ENCODE results near the gene CLASP1. TPM values are rescaled to one million over a fixed set of nuclear protein-coding genes. Genes with fewer than 3 reads are reported as not detected.
"Not testable (repeated sequence)": the region's sequence is repeated elsewhere in the genome, so short reads cannot be mapped to it uniquely, and the experiment has no call there.

The CLASP1 gene
- total RNA-seq, 6 experiments from 2014 or later, result 38.2 to 49.0 (median 41.1) TPM

DNA sequence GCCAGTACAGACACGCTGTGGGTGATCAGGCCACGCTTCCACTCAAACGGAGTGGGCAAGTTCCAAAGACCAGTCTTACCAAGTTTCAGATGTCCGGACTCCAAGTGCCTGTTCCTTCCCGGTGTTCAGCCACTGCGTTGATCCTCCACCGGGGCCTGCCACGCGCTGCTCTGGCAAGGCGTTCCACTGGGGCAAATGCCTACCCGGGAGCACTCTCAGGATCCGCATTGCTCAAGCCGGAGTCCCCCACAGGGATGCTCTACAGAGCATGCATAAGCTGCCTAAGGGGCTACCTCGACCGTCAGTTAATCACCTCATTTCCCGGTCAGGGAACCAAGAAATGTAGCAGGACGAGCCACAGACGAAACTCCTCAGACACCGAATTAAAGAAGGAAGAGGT lies 37.0 kb upstream of the CLASP1 start:
- peaks cover 7% of the 10 kb centered on the region for H3K4me1 Mint-ChIP-seq (ENCODE audit: low read depth)
- peaks cover 12% of the 10 kb centered on the region for H3K27me3 Mint-ChIP-seq (ENCODE audit: insufficient read depth)
- no peak overlapping the region for H3K27ac Mint-ChIP-seq
- peaks cover 26% of the 10 kb centered on the region for H3K36me3 Mint-ChIP-seq (ENCODE audit: low read depth)
- TF ChIP-seq, protein P1, sequence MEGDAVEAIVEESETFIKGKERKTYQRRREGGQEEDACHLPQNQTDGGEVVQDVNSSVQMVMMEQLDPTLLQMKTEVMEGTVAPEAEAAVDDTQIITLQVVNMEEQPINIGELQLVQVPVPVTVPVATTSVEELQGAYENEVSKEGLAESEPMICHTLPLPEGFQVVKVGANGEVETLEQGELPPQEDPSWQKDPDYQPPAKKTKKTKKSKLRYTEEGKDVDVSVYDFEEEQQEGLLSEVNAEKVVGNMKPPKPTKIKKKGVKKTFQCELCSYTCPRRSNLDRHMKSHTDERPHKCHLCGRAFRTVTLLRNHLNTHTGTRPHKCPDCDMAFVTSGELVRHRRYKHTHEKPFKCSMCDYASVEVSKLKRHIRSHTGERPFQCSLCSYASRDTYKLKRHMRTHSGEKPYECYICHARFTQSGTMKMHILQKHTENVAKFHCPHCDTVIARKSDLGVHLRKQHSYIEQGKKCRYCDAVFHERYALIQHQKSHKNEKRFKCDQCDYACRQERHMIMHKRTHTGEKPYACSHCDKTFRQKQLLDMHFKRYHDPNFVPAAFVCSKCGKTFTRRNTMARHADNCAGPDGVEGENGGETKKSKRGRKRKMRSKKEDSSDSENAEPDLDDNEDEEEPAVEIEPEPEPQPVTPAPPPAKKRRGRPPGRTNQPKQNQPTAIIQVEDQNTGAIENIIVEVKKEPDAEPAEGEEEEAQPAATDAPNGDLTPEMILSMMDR (IDR thresholded peaks at IDR 0.05), result no peak
- no peak for DNase-seq
- H3K4me3 Mint-ChIP-seq, result no peak overlapping the region
- H3K9me3 Mint-ChIP-seq, result peaks cover 38% of the 10 kb centered on the region

DNA sequence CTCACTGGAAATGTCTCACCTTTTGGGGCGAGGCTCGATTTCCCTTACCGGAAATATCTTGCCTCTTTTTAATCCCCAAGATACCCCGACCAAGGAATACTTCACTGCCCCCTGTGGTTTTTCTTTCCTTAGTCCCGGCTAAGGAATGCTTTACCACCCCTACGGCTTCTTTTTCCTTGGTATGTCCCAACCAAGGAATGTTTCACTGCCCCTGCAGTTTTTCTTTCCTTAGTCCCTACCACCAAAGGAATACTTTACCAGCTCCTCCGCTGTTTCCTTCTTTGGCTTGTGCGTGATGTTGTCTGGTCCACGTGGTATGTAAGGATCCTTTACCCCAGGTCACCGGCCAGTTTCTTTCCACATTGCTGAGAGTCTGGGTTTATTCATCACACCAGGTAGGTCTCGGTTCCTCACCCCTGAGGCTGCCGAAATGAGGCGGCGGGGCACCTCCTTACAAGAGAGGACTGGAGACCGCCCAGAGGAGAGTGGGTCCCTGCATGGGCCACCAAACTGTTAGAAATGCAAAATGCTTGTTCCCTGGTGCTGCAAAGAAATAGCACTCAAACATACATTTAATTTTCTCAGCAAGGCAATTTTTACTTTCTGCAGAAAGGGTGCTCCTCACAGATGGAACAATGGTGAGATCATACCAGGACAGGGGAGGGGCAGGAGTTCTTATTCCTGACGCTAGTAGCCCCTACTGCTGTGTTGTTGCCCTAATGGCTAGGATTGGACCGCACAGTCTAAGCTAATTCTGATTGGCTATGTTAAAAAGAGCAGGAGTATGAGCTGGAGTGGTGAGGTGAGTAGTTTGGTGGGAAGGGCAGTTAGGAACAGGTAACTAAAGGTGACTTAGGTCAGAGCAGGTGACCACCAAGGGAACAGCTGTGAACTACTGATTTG lies 33.4 kb upstream of the CLASP1 start:
- H3K4me1 Mint-ChIP-seq (ENCODE audit: low read depth), result no peaks in the 10 kb centered on the region
- TF ChIP-seq, protein P1 (IDR thresholded peaks at IDR 0.05), result no peak
- H3K9me3 Mint-ChIP-seq, result peaks cover 54% of the 10 kb centered on the region
- H3K27ac Mint-ChIP-seq, result no peak overlapping the region
- no peak for DNase-seq
- H3K27me3 Mint-ChIP-seq (ENCODE audit: insufficient read depth), result peaks cover 7% of the 10 kb centered on the region
- no peak overlapping the region for H3K4me3 Mint-ChIP-seq
- peaks cover 35% of the 10 kb centered on the region for H3K36me3 Mint-ChIP-seq (ENCODE audit: low read depth)

DNA sequence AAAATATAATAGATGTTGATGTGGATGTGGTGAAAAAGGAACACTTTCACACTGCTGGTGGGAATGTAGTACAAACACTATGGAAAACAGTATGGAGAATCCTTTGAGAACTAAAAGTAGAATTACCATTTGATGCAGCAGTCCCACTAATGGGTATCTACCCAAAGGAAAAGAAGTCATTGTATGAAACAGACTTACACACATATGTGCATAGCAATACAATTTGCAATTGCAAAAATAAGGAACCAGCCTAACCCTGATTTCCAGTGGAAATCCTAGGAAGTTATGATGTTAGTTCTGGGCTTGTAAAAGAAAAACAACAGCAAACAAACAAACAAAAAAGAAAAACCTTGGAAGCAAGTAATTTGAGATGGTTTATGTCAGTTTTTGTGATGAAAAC lies 28.6 kb upstream of the CLASP1 start:
- H3K27me3 Mint-ChIP-seq (ENCODE audit: insufficient read depth), result peaks cover 5% of the 10 kb centered on the region
- peaks cover 22% of the 10 kb centered on the region for H3K36me3 Mint-ChIP-seq (ENCODE audit: low read depth)
- H3K27ac Mint-ChIP-seq, result no peak overlapping the region
- H3K4me1 Mint-ChIP-seq (ENCODE audit: low read depth), result no peaks in the 10 kb centered on the region
- H3K9me3 Mint-ChIP-seq, result peaks cover 69% of the 10 kb centered on the region
- DNase-seq, result no peak
- TF ChIP-seq, protein P1 (IDR thresholded peaks at IDR 0.05), result no peak
- no peak overlapping the region for H3K4me3 Mint-ChIP-seq

DNA sequence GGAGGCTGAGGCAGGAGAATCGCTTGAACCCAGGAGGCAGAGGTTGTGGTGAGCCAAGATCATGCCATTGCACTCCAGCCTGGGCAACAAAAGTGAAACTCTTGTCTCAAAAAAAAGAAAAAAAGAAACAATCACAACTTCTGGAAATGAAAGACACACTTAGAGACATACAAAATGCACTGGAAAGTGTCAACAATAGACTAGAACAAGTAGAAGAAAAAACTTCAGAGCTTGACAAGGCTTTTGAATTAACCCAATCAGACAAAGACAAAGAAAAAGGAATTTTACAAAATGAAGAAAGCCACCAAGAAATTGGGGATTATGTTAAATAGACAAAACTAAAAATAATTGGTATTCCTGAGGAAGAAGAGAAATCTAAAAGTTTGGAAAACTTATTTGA lies 22.4 kb upstream of the CLASP1 start:
- not testable (repeated sequence) for DNase-seq; H3K27me3 Mint-ChIP-seq (ENCODE audit: insufficient read depth); H3K27ac Mint-ChIP-seq; H3K4me3 Mint-ChIP-seq; H3K4me1 Mint-ChIP-seq (ENCODE audit: low read depth)
- Mint-ChIP-seq H3K36me3 (ENCODE audit: low read depth) (peaks cover 11% of the 10 kb centered on the region), H3K9me3 (peaks cover 57% of the 10 kb centered on the region)

DNA sequence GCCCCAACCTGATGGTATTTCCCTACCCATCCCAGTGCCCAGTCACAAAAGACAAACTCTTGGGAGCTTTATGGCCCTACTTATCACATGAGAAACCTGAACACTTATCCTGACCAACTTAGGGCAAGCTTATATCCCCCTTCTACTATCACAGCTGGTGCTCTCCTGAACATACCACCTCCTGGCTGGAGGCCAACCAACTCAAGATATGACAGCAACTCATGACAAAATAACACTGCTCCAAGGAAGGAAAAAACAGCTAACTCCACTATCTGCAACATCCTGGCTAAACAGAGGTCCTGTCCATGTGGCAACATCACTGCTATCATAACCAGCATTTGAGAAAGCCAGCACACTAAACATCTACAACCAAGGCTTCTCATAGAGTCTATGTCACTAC lies 20.9 kb upstream of the CLASP1 start:
- Mint-ChIP-seq H3K4me3 (no peak overlapping the region), H3K4me1 (ENCODE audit: low read depth) (no peaks in the 10 kb centered on the region), H3K27me3 (ENCODE audit: insufficient read depth) (peaks cover 1% of the 10 kb centered on the region), H3K9me3 (peaks cover 43% of the 10 kb centered on the region), H3K36me3 (ENCODE audit: low read depth) (peaks cover 11% of the 10 kb centered on the region), H3K27ac (no peak overlapping the region)
- TF ChIP-seq, protein P1 (IDR thresholded peaks at IDR 0.05), result no peak
- no peak for DNase-seq

DNA sequence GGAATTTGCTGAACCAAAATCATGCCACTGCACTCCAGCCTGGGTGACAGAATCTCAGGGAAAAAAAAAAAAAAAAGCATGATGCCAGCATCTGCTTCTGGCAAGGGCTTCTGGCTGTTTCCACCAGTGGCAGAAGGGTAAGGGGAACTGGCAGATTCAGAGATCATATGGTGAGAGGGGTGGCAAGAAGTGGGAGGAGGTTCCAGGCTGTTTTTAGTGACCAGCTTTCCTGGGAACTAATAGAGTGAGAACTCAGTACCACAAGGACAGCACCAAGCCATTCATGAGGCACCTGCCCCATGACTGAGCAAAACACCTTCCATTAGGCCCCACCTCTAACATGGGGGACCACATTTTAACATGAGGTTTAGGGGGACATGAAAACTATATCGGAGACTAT lies 18.4 kb upstream of the CLASP1 start:
- Mint-ChIP-seq H3K27ac (no peak overlapping the region), H3K36me3 (ENCODE audit: low read depth) (peaks cover 11% of the 10 kb centered on the region)

More for the DNA sequence above, 18.4 kb upstream of the CLASP1 start:
- TF ChIP-seq, protein P1 (IDR thresholded peaks at IDR 0.05), result no peak
- DNase-seq, result no peak
- peaks cover 1% of the 10 kb centered on the region; the same call in 1 of the 2 replicates for H3K27me3 Mint-ChIP-seq (ENCODE audit: insufficient read depth)
- H3K4me3 Mint-ChIP-seq, result no peak overlapping the region
- peaks cover 17% of the 10 kb centered on the region for H3K4me1 Mint-ChIP-seq (ENCODE audit: low read depth)
- H3K9me3 Mint-ChIP-seq, result peaks cover 21% of the 10 kb centered on the region

Data from HFFc6 (cell line).